CD4-positive, alpha-beta T cell treated with Interleukin-17A for 4 hours (primary cell): ENCODE results near the gene NECAB3.
A peak's percentile ranks its signal among the peaks of the same experiment; 100 is the strongest.

Experiments
- DNase-seq: peaks from one replicate; pipeline ENCODE4 v3.0.0-alpha.2; 2020; ENCODE audit warnings: mixed read lengths

NECAB3 gene

GRCh38 chr20:33663161-33664084 is 10.8 kb downstream of the NECAB3 start:
- DNase-seq: peak; percentile 93

- no peak for DNase-seq
Measured at GRCh38 chr20:33662172-33662571, 12.1 kb downstream of the NECAB3 start, which contains the start of gene C20orf144. TSS of gene C20orf144 (plus strand) at chr20:33662327. CDS start at chr20:33662346, 19 bp downstream.

GRCh38 chr20:33660685-33661058 is 13.6 kb downstream of the NECAB3 start:
- no peak for DNase-seq

- DNase-seq: no peak
Measured at GRCh38 chr20:33660035-33660684, 14.1 kb downstream of the NECAB3 start.

GRCh38 chr20:33659341-33660034 is 14.7 kb downstream of the NECAB3 start:
- no peak for DNase-seq

- no peak for DNase-seq
Measured at GRCh38 chr20:33658929-33659328, 15.3 kb downstream of the NECAB3 start.

- DNase-seq: no peak
Measured at GRCh38 chr20:33658510-33658909, 15.7 kb downstream of the NECAB3 start.

GRCh38 chr20:33657704-33658095 is 16.5 kb downstream of the NECAB3 start:
- DNase-seq: no peak

- DNase-seq: no peak
Measured at GRCh38 chr20:33656783-33657703, 17.2 kb downstream of the NECAB3 start.

GRCh38 chr20:33656010-33656782 is 18.0 kb downstream of the NECAB3 start:
- DNase-seq: no peak

GRCh38 chr20:33655164-33655563 is 19.1 kb downstream of the NECAB3 start:
- no peak for DNase-seq

GRCh38 chr20:33654680-33655161 is 19.5 kb downstream of the NECAB3 start:
- no peak for DNase-seq

- no peak for DNase-seq
Measured at GRCh38 chr20:33653900-33654596, 20.2 kb downstream of the NECAB3 start.

GRCh38 chr20:33653218-33653899 is 20.9 kb downstream of the NECAB3 start:
- peak; percentile 63 for DNase-seq

GRCh38 chr20:33651562-33652048 is 22.6 kb downstream of the NECAB3 start:
- no peak for DNase-seq

GRCh38 chr20:33650753-33651561 is 23.3 kb downstream of the NECAB3 start:
- no peak for DNase-seq

- DNase-seq: no peak
Measured at GRCh38 chr20:33650111-33650752, 24.0 kb downstream of the NECAB3 start.

- no peak for DNase-seq
Measured at GRCh38 chr20:33649201-33649681, 25.0 kb downstream of the NECAB3 start.
